ENCODE measurements around the gene CASZ1.

The CASZ1 gene

GRCh38 chr1:10726355-10726754 is 70.1 kb downstream of the CASZ1 start:
- Histone ChIP-seq H3K9ac (no peak overlapping the region), H4K20me1 (ENCODE audit: insufficient read depth) (no peaks in the 10 kb centered on the region)

GRCh38 chr1:10724948-10725847 is 71.2 kb downstream of the CASZ1 start:
- Histone ChIP-seq H3K36me3 (ENCODE audit: insufficient read depth) (no peaks in the 10 kb centered on the region), H3K9ac (no peak overlapping the region), H3K27me3 (ENCODE audit: insufficient read depth, low read depth) (peaks cover 96% of the 10 kb centered on the region), H3K79me2 (ENCODE audit: insufficient read depth, low read depth) (no peaks in the 10 kb centered on the region), H3K4me2 (no peak overlapping the region), H2AFZ (ENCODE audit: low read depth) (no peak overlapping the region), H4K20me1 (ENCODE audit: insufficient read depth) (no peaks in the 10 kb centered on the region), H3K27ac (no peak overlapping the region), H3K4me1 (ENCODE audit: low read depth, poor library complexity, severe bottlenecking) (no peaks in the 10 kb centered on the region), H3K4me3 (IDR thresholded peaks at IDR 0.05; ENCODE audit: insufficient read depth, low read depth, low read length) (no peak overlapping the region)
- TF ChIP-seq CTCF (conservative IDR thresholded peaks at IDR 0.05; ENCODE audit: low read depth, low read length), result no peak

More at GRCh38 chr1:10726355-10726754, 70.1 kb downstream of the CASZ1 start:
- Histone ChIP-seq H3K27me3 (ENCODE audit: insufficient read depth, low read depth) (peaks cover 96% of the 10 kb centered on the region), H3K4me3 (IDR thresholded peaks at IDR 0.05; ENCODE audit: insufficient read depth, low read depth, low read length) (no peak overlapping the region), H3K79me2 (ENCODE audit: insufficient read depth, low read depth) (no peaks in the 10 kb centered on the region), H3K36me3 (ENCODE audit: insufficient read depth) (no peaks in the 10 kb centered on the region), H3K4me1 (ENCODE audit: low read depth, poor library complexity, severe bottlenecking) (no peaks in the 10 kb centered on the region), H3K4me2 (no peak overlapping the region), H2AFZ (ENCODE audit: low read depth) (no peak overlapping the region), H3K27ac (no peak overlapping the region)
- no peak for TF ChIP-seq CTCF (conservative IDR thresholded peaks at IDR 0.05; ENCODE audit: low read depth, low read length)

- Histone ChIP-seq H3K4me1 (ENCODE audit: low read depth, poor library complexity, severe bottlenecking) (no peaks in the 10 kb centered on the region), H3K4me2 (no peak overlapping the region), H4K20me1 (ENCODE audit: insufficient read depth) (no peaks in the 10 kb centered on the region), H3K9ac (no peak overlapping the region), H2AFZ (ENCODE audit: low read depth) (no peak overlapping the region), H3K79me2 (ENCODE audit: insufficient read depth, low read depth) (no peaks in the 10 kb centered on the region), H3K27me3 (ENCODE audit: insufficient read depth, low read depth) (peaks cover 96% of the 10 kb centered on the region), H3K36me3 (ENCODE audit: insufficient read depth) (no peaks in the 10 kb centered on the region), H3K4me3 (IDR thresholded peaks at IDR 0.05; ENCODE audit: insufficient read depth, low read depth, low read length) (no peak overlapping the region), H3K27ac (no peak overlapping the region)
- no peak for TF ChIP-seq CTCF (conservative IDR thresholded peaks at IDR 0.05; ENCODE audit: low read depth, low read length)
These were observed 71.9 kb downstream of the CASZ1 start for GRCh38 chr1:10724511-10724910.

- H3K4me1 ChIP-seq (ENCODE audit: low read depth, poor library complexity, severe bottlenecking), result no peaks in the 10 kb centered on the region
- no peak overlapping the region for H2AFZ ChIP-seq (ENCODE audit: low read depth)
- H3K9ac ChIP-seq, result no peak overlapping the region
- no peak overlapping the region for H3K4me3 ChIP-seq (IDR thresholded peaks at IDR 0.05; ENCODE audit: insufficient read depth, low read depth, low read length)
- H3K36me3 ChIP-seq (ENCODE audit: insufficient read depth), result no peaks in the 10 kb centered on the region
- H4K20me1 ChIP-seq (ENCODE audit: insufficient read depth), result no peaks in the 10 kb centered on the region
- H3K27me3 ChIP-seq (ENCODE audit: insufficient read depth, low read depth), result peaks cover 97% of the 10 kb centered on the region
- no peak overlapping the region for H3K27ac ChIP-seq
- TF ChIP-seq CTCF (conservative IDR thresholded peaks at IDR 0.05; ENCODE audit: low read depth, low read length), result no peak
- no peaks in the 10 kb centered on the region for H3K79me2 ChIP-seq (ENCODE audit: insufficient read depth, low read depth)
- H3K4me2 ChIP-seq, result no peak overlapping the region
These were observed 72.4 kb downstream of the CASZ1 start for GRCh38 chr1:10724052-10724494.
